ENCODE results near the gene IL22RA2.
"Not testable (repeated sequence)": the region's sequence is repeated elsewhere in the genome, so short reads cannot be mapped to it uniquely, and the experiment has no call there.

Gene IL22RA2
- 0 reads per million in 3 experiments for total RNA-seq

GRCh38 chr6:137173501-137173900 lies at the start of gene IL22RA2:
IL22RA2 (minus strand) TSS chr6:137173644; CDS start chr6:137161749, 11,895 bp downstream.
- no peak for DNase-seq

- no peak for DNase-seq
Measured at GRCh38 chr6:137222381-137222780, 48.9 kb upstream of the IL22RA2 start.

GRCh38 chr6:137219664-137220252 lies 46.3 kb upstream of the IL22RA2 start:
- DNase-seq, result no peak

- peak; percentile 92 for DNase-seq
Measured at GRCh38 chr6:137218917-137219663, 45.6 kb upstream of the IL22RA2 start, which contains the start of gene IFNGR1. IFNGR1 (minus strand) TSS chr6:137219385; CDS start chr6:137219327, 58 bp downstream.

- peak; percentile 61 for DNase-seq
Measured at GRCh38 chr6:137218473-137218916, 45.1 kb upstream of the IL22RA2 start.

- no peak for DNase-seq
Measured at GRCh38 chr6:137217801-137218472, 44.5 kb upstream of the IL22RA2 start.

GRCh38 chr6:137216875-137217553 lies 43.6 kb upstream of the IL22RA2 start:
- no peak for DNase-seq

GRCh38 chr6:137216106-137216505 lies 42.7 kb upstream of the IL22RA2 start:
- DNase-seq, result no peak

GRCh38 chr6:137215630-137216029 lies 42.2 kb upstream of the IL22RA2 start:
- DNase-seq, result not testable (repeated sequence)

- no peak for DNase-seq
Measured at GRCh38 chr6:137214931-137215330, 41.5 kb upstream of the IL22RA2 start.

- no peak for DNase-seq
Measured at GRCh38 chr6:137213813-137214212, 40.4 kb upstream of the IL22RA2 start.

GRCh38 chr6:137213331-137213740 lies 39.9 kb upstream of the IL22RA2 start:
- no peak for DNase-seq

- no peak for DNase-seq
Measured at GRCh38 chr6:137211910-137212309, 38.5 kb upstream of the IL22RA2 start.

GRCh38 chr6:137210903-137211302 lies 37.5 kb upstream of the IL22RA2 start:
- no peak for DNase-seq

GRCh38 chr6:137208279-137208678 lies 34.8 kb upstream of the IL22RA2 start:
- DNase-seq, result no peak

- not testable (repeated sequence) for DNase-seq
Measured at GRCh38 chr6:137207457-137207856, 34.0 kb upstream of the IL22RA2 start.

GRCh38 chr6:137206577-137206976 lies 33.1 kb upstream of the IL22RA2 start:
- no peak for DNase-seq

GRCh38 chr6:137203256-137203655 lies 29.8 kb upstream of the IL22RA2 start:
- no peak for DNase-seq

GRCh38 chr6:137202078-137202477 lies 28.6 kb upstream of the IL22RA2 start:
- DNase-seq, result no peak

GRCh38 chr6:137201006-137201405 lies 27.6 kb upstream of the IL22RA2 start:
- DNase-seq, result no peak

- DNase-seq, result no peak
Measured at GRCh38 chr6:137200288-137200687, 26.8 kb upstream of the IL22RA2 start.

GRCh38 chr6:137197684-137198645 lies 24.5 kb upstream of the IL22RA2 start:
- no peak for DNase-seq
